VCaP (cell line): Measurements from ENCODE around the gene TENM3.

ENCODE experiments used
- H3K27ac ChIP-seq: fragments of 450-650 bp; 2 replicates; pipeline ENCODE4 v1.5.1; 2017
- TF ChIP-seq, protein P1 (sequence below): fragments of 450-650 bp; conservative IDR thresholded peaks from 2 replicates; pipeline ENCODE4 v1.5.1; 2017; ENCODE audit warnings: mild to moderate bottlenecking, moderate library complexity

The TENM3 gene

GRCh38 chr4:182219411-182220056 lies 23.7 kb upstream of the TENM3 start:
- TF ChIP-seq, protein P1, sequence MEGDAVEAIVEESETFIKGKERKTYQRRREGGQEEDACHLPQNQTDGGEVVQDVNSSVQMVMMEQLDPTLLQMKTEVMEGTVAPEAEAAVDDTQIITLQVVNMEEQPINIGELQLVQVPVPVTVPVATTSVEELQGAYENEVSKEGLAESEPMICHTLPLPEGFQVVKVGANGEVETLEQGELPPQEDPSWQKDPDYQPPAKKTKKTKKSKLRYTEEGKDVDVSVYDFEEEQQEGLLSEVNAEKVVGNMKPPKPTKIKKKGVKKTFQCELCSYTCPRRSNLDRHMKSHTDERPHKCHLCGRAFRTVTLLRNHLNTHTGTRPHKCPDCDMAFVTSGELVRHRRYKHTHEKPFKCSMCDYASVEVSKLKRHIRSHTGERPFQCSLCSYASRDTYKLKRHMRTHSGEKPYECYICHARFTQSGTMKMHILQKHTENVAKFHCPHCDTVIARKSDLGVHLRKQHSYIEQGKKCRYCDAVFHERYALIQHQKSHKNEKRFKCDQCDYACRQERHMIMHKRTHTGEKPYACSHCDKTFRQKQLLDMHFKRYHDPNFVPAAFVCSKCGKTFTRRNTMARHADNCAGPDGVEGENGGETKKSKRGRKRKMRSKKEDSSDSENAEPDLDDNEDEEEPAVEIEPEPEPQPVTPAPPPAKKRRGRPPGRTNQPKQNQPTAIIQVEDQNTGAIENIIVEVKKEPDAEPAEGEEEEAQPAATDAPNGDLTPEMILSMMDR: no peak
- H3K27ac ChIP-seq: no peak overlapping the region

DNA sequence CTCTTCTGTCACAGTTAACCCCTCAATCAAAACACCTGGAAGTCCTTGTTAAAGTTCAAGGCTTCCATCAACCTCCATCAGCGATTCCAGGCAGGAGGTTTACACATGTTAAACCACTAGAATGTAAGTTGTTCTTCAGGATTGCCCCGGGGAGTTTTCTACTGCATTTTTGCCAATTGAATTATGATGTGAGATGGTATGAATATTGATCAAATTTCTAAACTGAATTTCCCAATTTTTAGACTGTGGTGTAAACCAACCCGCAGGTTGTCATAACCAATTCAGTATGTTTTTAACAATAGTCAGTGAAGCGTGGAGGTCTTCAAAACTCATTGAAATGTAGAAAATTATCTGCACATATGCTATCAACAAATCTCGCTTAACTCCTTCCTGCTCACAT lies 21.2 kb upstream of the TENM3 start:
- no peak overlapping the region for H3K27ac ChIP-seq

GRCh38 chr4:182222766-182223165 lies 20.4 kb upstream of the TENM3 start:
- no peak overlapping the region for H3K27ac ChIP-seq
- TF ChIP-seq, protein P1: no peak

More for the DNA sequence above, 21.2 kb upstream of the TENM3 start:
- TF ChIP-seq, protein P1: no peak

- TF ChIP-seq, protein P1: no peak
- H3K27ac ChIP-seq: no peak overlapping the region
Observed at GRCh38 chr4:182223708-182224107, 19.5 kb upstream of the TENM3 start.

DNA sequence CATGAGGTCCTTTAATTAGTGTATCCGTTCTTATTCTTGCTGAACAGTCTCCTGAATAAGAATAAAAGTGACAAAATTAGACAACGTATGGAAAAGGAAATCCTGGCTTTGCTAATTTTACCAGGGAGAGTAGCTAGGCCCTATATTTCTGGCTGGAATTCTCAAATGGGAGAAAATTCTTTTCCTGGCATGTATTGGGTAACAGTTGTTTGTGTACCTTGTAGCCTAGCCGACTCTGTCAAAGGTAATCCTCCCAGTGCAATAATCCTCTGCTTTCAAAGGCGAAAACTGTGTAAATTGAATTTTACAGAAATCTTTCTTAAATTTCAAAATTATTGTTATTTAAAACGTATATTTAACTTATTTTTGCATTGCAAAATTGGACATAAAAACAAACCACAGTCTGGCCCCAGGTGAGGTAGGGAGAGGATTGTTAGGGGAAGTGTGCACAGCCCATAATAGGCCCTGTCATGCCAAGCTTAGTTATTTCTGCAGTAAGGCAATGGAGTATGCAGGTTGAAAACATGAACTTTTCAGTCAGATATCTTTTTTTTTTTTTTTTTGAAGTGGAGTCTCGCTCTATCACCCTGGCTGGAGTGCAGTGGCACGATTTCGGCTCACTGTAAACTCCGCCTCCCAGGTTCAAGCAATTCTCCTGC lies 18.9 kb upstream of the TENM3 start:
- TF ChIP-seq, protein P1: no peak
- H3K27ac ChIP-seq: no peak overlapping the region

DNA sequence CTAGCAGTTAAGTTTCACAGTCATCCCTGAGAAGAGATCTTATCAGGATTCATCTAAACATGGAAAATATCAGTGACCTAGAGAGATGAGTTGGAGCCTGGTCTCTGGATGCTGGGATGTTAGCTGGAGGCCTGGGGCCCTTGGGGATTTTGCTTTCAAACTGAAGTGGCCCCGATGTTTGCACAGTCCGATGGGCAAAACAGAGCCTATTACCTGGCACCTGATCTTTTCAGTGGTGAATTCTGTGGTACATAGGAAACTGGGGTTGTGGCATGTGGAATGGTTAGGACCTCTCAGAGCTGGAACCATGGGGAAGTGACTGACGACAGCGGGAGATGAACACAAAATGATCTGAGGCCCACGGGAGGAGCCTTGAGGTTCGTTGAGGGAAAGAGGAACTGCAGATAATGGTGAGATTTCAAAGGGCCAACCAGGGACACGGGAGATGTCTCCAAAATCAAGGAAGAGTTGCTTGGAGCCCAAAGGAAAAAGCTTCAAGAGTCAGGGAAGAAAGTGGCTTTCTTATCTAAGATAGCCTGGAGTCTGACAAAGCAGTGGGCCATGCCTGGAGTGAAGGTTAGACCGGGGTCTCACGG lies 17.8 kb upstream of the TENM3 start:
- H3K27ac ChIP-seq: no peak overlapping the region
- TF ChIP-seq, protein P1: no peak

GRCh38 chr4:182227611-182228010 lies 15.6 kb upstream of the TENM3 start:
- no peak overlapping the region for H3K27ac ChIP-seq
- TF ChIP-seq, protein P1: no peak
